ENCODE measurements around the gene AANAT. TPM values are rescaled to one million over a fixed set of nuclear protein-coding genes. Genes with fewer than 3 reads are reported as not detected.
A peak's percentile ranks its signal among the peaks of the same experiment; 100 is the strongest.

The AANAT gene
- total RNA-seq (2014; rRNA removed; shearing (Covaris generic)): not detected in 2 replicates
- not detected in 2 replicates for total RNA-seq (2022)
- percentile 19 among the genes with signal in this experiment for Bru-seq, nascent RNA
- BruChase-seq, experiment 1, labeled RNA remaining after a 6-hour chase: percentile 28 among the genes with signal in this experiment
- percentile 24 among the genes with signal in this experiment for BruChase-seq, experiment 2, labeled RNA remaining after a 2-hour chase
- long read RNA-seq: 0 reads

GRCh38 chr17:76467366-76467765, at the start of gene AANAT:
Gene AANAT, plus strand, starts transcription at chr17:76467603. Its CDS starts 1,144 bp downstream, at chr17:76468747.
- BruUV-seq (replicated peaks): no TSS peak
- intact Hi-C loops (cut with micrococcal nuclease; ENCODE audit: unreplicated experiment): loop anchor here (2.0 kb wide), 1 partner anchor 79 kb away; no protein-coding TSS in a partner anchor
- peak within 1 kb of the TSS; percentile 28 for H3K4me2 ChIP-seq (ENCODE audit: low read length)
- no peaks in the 10 kb centered on the region for H3K79me2 ChIP-seq (ENCODE audit: insufficient read depth, low read depth, low read length)
- H3K36me3 ChIP-seq (ENCODE audit: insufficient read depth, low read length): peaks cover 34% of the 10 kb centered on the region
- peak within 1 kb of the TSS; percentile 38 for H3K27ac ChIP-seq (ENCODE audit: low read depth, low read length, poor library complexity, severe bottlenecking)
- no peak within 1 kb of the TSS for H2AFZ ChIP-seq (ENCODE audit: low read length)
- TF ChIP-seq EZH2phosphoT487 (IDR thresholded peaks at IDR 0.05; ENCODE audit: borderline replicate concordance, low read depth, low read length) (no peak), CTCF (conservative IDR thresholded peaks at IDR 0.05; ENCODE audit: low read length) (no peak)
- CTCF ChIA-PET (ENCODE audit: unreplicated experiment): interaction anchor here (0.7 to 2.3 kb wide), 8 partner anchors 13 to 206 kb away, joined by 3 to 12 read pairs (median 8); partner anchors contain the start of gene RHBDF2
- POLR2A ChIA-PET: interaction anchor here (0.8 to 2.1 kb wide), 9 partner anchors 9 to 38 kb away, joined by 3 to 7 read pairs (median 4); partner anchors contain the start of gene UBE2O
- no peak within 1 kb of the TSS for H3K4me3 ChIP-seq (ENCODE audit: low read depth, low read length, poor library complexity, severe bottlenecking)
- DNase-seq (ENCODE audit: low spot score): no peak
- H3K9me2 ChIP-seq (ENCODE audit: insufficient read depth, low read length): no peaks in the 10 kb centered on the region
- H3K4me1 ChIP-seq (ENCODE audit: insufficient read depth, low read length, poor library complexity, severe bottlenecking): peaks cover 35% of the 10 kb centered on the region
- H4K20me1 ChIP-seq (ENCODE audit: insufficient read depth, low read length): no peaks in the 10 kb centered on the region
- H3K9me3 ChIP-seq (ENCODE audit: low read length): no peaks in the 10 kb centered on the region

- ChIA-PET POLR2A (no interaction called here), CTCF (ENCODE audit: unreplicated experiment) (interaction anchor here (0.5 to 1.0 kb wide), 2 partner anchors 8 to 39 kb away, joined by 3 read pairs; no protein-coding TSS in a partner anchor)
- BruUV-seq (replicated peaks): no TSS peak
- Histone ChIP-seq H3K9me3 (ENCODE audit: low read length) (0 out of 2 replicates have a peak, but pooled peaks cover 4% of the 10 kb centered on the region), H3K27ac (ENCODE audit: low read depth, low read length, poor library complexity, severe bottlenecking) (peak overlapping the region; percentile 75), H3K9me2 (ENCODE audit: insufficient read depth, low read length) (no peaks in the 10 kb centered on the region), H2AFZ (ENCODE audit: low read length) (no peak overlapping the region; the same call in 1 of the 2 replicates), H3K4me2 (ENCODE audit: low read length) (peak overlapping the region; percentile 70), H3K4me1 (ENCODE audit: insufficient read depth, low read length, poor library complexity, severe bottlenecking) (peaks cover 82% of the 10 kb centered on the region), H4K20me1 (ENCODE audit: insufficient read depth, low read length) (no peaks in the 10 kb centered on the region), H3K79me2 (ENCODE audit: insufficient read depth, low read depth, low read length) (peaks cover 87% of the 10 kb centered on the region), H3K36me3 (ENCODE audit: insufficient read depth, low read length) (peaks cover 26% of the 10 kb centered on the region), H3K4me3 (ENCODE audit: low read depth, low read length, poor library complexity, severe bottlenecking) (peak overlapping the region; percentile 36)
- intact Hi-C loops (cut with micrococcal nuclease; ENCODE audit: unreplicated experiment): no loop called here
- DNase-seq (ENCODE audit: low spot score): peak; percentile 57
- TF ChIP-seq EZH2phosphoT487 (IDR thresholded peaks at IDR 0.05; ENCODE audit: borderline replicate concordance, low read depth, low read length) (no peak), CTCF (conservative IDR thresholded peaks at IDR 0.05; ENCODE audit: low read length) (no peak)
Observed at GRCh38 chr17:76419576-76420260, 47.7 kb upstream of the AANAT start.

Data from OCI-LY7 (cell line).